Measurements from ENCODE around the gene ZNF554.
"Not testable (repeated sequence)": the region's sequence is repeated elsewhere in the genome, so short reads cannot be mapped to it uniquely, and the experiment has no call there.

The ZNF554 gene

DNA sequence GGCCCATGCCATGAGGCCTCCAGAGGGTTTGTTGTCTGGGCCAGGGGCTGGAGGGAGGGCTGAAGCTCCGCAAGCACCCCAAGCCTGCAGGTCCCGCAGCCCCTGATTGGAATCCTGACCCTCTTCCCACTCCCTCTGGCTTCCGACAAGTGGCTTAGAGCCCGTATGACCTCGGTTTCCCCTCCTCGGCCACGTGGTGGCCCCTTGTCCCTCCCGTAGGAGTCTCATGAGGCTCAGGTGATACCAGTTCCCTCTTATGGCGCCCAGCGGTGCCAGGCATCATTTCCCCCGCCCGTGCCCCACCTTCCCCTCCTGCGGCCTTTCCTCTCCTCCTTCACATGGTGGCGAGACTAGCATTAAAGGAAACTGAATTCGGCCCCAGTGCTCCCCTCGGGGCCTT lies 28.2 kb upstream of the ZNF554 start:
- DNase-seq = no peak

GRCh38 chr19:2791876-2792275 lies 27.8 kb upstream of the ZNF554 start:
- no peak for DNase-seq

GRCh38 chr19:2792666-2793065 lies 27.0 kb upstream of the ZNF554 start:
- DNase-seq = not testable (repeated sequence)

GRCh38 chr19:2793126-2793525 lies 26.5 kb upstream of the ZNF554 start:
- no peak for DNase-seq

DNA sequence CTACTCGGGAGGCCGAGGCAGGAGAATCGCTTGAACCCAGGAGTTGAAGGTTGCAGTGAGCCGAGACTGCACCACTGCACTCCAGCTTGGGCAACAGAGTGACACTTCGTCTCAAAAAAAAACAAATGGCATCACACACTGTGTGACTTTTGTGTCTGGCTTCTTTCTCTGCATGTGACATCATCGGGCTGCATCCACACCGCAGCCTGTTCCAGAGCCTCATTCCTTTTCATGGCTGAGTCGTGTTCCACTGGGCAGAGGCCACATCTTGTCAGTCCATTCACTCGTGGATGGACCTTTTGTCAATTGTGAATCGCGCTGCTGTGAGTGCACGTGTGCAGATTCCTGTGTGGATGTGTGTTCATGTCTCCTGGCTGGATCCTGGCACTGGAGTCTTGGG lies 26.1 kb upstream of the ZNF554 start:
- no peak for DNase-seq

GRCh38 chr19:2795827-2796658 lies 23.6 kb upstream of the ZNF554 start:
- DNase-seq = no peak

- no peak for DNase-seq
Measured at GRCh38 chr19:2796659-2797266, 22.9 kb upstream of the ZNF554 start.

DNA sequence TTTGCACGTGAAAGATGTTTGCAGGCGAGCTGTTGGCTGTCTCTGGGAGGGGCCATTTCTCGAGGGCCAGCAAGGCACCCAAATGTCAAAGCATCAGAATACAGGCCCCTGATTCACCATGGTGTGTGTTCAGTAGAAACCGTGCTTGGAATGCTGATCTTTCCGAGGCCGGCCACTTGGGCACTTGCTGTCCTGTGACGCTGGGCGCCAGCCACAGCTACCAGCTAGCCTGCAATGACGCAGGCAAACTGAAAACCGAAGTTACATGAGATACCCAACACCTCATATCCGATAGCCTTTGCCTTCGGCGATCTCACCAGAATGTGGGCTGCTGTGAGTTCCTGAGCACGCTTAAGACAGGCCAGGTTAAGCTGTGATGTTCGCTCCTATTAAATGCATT lies 22.4 kb upstream of the ZNF554 start:
- DNase-seq = no peak

DNA sequence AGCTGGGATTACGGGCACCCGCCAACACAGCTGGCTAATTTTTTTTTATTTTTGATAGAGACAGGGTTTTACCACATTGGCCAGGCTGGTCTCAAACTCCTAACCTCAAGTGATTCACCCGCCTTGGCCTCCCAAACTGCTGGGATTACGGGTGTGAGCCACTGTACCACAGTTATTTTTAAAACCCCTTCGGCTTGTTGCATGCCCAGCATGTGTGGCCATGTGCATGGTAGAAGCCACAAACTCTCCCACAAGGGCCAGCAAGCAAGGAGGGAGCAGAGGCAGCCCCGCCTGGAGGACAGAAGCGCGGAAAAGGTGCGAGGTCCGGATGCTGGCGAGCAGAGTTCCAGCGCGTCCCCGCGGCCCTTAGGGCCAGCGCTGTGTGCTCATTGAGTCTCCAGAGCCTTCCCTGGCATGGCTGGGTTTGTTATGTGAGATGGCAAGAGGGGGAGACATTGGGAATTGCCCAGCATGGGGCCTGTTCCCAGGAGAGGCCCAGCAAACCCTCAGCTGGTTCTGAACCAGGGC lies 21.4 kb upstream of the ZNF554 start:
- no peak for DNase-seq

GRCh38 chr19:2798733-2799132 lies 20.9 kb upstream of the ZNF554 start:
- DNase-seq = no peak

GRCh38 chr19:2799273-2800020 lies 20.2 kb upstream of the ZNF554 start:
- no peak for DNase-seq

- no peak for DNase-seq
Measured at GRCh38 chr19:2800506-2800905, 19.2 kb upstream of the ZNF554 start.

- DNase-seq = no peak
Measured at GRCh38 chr19:2802826-2803225, 16.8 kb upstream of the ZNF554 start.

DNA sequence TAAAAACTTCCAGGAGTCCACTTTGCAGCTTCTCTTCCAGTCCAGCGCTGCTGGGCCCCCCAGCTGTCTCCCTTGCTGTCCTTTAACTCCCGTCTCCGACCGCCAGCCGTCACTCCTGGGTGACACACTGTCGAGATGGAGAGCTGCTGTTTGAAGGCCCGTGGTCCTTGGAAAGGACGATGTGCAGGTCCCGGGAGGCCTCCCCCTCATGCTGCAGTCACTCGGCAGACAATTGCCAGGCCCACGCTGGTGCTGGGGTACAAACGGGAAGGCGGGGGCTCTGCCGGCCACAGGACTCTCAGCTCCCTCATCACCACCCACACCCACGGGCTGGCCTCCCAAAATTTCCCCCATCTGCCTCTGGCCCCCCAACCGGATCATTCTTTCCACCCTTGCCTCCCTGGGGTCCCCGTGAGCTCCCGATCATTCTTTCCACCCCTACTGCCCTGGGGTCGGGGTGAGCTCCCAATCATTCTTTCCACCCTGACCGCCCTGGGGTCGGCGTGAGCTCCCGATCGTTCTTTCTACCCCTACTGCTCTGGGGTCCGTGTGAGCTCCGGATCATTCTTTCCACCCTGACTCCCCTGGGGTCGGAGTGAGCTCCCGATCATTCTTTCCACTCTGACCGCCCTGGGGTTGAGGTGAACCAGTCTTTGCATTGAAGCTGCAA lies 16.0 kb upstream of the ZNF554 start:
- DNase-seq = no peak

DNA sequence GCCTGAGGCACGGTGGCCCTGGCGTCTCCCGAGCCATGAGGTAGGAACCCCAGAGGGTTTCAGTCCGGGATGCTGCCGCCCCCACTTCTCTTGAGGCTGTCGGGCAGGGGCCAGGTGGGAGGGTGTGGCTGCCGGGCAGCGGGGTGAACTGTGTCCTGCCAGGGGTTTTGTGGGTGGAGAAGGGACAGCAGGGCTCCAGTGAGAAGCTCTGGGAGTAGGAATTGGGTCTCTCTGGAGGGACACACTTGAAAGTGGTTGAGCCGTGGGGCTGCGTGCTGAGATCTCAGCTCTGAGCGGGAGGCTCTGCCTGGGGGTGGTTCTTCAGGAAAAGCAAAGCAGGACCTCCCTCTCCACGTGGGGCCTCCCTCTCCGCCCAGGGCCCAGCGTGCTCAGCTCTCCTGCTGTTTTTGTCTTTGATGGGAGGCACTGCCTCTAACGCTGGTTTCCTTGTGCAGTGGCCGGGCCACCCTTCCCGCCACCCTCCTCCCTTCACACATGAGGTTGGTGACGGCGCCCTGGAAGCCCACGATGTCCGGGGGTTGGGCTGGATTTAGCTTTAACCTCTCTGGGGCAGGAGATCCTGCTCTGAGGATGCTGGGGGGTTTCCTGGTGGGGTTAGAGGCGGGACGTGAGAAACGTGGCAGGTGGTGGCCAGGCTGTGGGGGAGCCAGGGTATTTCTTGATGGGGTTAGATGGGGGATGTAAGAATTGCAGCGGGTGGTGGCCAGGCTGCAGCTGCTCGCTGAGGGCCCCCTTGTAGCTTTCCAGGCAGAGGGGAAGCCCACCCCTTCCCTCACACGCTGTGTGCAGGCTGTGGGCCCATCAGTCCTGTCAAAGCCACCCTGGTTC lies 15.3 kb upstream of the ZNF554 start:
- no peak for DNase-seq

- DNase-seq = no peak
Measured at GRCh38 chr19:2805261-2805900, 14.3 kb upstream of the ZNF554 start.

- DNase-seq = no peak
Measured at GRCh38 chr19:2805991-2806649, 13.5 kb upstream of the ZNF554 start.

DNA sequence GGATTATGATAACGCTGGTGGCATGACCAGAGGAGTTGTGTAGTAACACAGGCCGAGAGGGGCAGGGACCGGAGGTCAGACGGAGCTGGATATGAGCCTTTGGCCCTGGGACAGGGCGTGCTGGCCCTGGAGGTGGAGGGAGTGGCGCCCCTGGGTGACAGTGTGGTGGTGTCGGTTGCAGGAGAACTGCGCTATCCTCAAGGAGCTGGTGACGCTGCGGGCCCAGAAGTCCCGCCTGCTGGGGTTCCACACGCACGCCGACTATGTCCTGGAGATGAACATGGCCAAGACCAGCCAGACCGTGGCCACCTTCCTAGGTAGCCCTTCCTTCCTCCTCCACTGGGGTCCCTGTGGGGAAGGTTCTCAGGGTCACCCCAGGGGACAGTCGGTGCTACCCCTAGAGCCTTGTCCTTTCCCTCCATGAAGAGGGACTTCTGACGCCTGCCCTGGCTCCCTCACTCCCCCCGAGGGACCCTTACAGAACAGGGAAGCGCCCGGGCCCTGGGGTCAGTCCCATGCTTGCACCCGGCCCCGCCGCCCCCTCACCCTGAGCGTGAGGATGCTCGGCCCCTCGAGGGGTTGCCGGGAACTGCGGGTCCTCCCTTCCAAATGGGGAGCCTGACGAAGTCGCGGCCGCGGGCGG lies 12.8 kb upstream of the ZNF554 start:
- no peak for DNase-seq

DNA sequence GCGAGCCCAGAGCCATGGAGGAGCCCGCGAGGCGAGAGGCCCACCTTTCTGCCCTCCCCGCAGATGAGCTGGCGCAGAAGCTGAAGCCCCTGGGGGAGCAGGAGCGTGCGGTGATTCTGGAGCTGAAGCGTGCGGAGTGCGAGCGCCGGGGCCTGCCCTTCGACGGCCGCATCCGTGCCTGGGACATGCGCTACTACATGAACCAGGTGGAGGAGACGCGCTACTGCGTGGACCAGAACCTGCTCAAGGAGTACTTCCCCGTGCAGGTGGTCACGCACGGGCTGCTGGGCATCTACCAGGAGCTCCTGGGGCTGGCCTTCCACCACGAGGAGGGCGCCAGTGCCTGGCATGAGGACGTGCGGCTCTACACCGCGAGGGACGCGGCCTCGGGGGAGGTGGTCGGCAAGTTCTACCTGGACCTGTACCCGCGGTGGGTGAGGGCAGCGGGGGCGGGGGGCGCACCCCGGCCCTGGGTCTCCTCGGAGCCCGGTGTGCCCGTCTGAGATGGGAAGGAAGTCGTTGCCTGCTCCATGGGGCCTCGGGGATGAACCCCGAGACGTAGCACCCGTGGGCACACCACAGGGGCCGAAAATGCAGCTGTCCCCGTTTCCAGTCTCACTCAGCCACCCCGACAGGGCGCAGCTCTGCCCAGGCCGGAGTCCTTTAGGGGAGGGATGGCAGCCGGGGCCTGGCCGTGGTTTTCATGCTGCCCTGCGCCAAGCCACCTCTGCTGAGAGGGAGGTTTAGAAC lies 12.1 kb upstream of the ZNF554 start:
- no peak for DNase-seq

Data from activated gamma-delta T cell (primary cell).